Fibroblast of skin of left quadriceps (primary cell): Measurements from ENCODE around the gene SCRT2.
"Not testable (repeated sequence)": the region's sequence is repeated elsewhere in the genome, so short reads cannot be mapped to it uniquely, and the experiment has no call there.

Source experiments
- DNase-seq, 2 experiments: peaks; one replicate each; pipeline ENCODE4 v3.0.0-alpha.2; 2013; ENCODE audit warnings: low read depth in 2 of 2

Gene SCRT2

GRCh38 chr20:675453-676314 is at the start of gene SCRT2:
TSS of gene SCRT2 (minus strand) at chr20:675802. CDS start at chr20:675601, 201 bp downstream.
- DNase-seq, result peak; percentile 42 to 47

DNA sequence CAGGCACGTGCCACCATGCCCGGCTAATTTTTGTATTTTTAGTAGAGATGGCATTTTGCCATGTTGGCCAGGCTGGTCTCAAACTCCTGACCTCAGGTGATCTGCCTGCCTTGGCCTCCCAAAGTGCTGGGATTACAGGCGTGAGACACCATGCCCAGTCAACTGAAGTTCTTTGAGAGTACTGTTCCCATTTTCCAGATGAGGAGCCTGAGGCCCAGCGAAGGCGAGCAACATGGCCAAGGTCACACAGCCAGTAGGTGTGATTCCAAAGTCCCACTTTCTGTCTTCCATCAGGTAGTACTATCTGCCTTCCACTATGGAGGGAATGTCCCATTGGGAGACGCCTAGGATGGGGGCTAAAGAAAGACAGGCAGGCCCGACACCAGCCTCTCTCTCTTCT is 49.2 kb upstream of the SCRT2 start:
- not testable (repeated sequence) for DNase-seq

DNA sequence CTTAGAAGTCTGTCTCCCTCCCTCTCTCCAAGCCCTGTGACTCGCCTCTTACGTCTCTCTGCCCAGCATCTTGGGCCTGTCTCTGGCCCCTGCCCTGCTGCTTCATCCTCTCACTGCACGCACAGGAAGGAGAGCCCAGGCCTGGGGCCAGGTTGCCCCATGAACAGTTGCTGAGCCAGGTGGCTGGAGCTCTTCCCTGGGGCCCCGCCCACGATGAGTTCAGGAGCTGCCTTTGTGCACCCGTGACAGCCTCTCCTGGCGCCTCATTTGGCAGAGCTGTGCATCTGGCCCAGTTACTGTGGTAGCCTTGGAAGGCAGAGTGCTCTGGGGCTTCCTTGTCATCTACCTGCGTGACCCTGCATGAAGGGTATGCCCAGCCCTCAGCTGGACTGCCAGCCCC is 48.2 kb upstream of the SCRT2 start:
- no peak for DNase-seq

DNA sequence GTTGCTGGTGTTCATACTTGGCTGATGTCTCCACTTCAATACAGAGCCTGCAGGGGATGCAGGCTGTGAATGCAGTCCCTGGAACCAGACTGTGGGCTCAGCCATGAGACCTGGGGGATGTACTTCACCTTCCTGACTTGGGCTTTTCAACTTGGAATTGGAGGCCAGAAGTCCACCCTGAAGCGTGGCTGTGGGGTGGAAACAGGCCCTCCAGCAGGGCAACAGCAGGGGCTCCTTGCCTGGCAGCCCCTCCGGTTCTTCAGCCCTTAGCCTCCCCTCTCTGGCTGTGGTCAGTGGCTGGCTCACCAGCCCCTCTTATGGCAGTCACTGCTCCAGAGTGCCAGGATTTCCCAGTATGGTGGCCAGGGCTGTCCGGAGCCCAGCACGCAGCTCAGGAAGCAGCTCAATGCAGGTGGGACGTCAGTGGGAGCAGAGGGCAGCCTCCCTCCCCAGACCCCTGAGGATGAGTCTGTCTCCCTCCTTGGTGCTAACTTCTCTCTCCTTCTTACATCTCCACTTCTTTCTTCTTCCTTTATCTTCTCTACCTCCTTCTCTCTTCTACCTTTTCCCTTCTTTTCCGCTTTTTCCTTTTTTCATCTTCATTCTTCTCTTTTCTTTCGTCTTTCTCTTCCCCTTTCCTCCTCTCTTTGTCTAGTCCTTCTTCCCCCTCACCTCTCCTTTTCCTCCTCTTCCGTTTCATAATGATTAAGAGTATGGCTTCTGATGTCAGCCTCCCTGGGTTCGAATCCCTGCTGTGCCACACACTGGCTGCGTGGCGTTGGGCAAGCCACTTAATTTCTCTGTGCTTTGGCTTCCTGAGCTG is 47.4 kb upstream of the SCRT2 start:
- no peak for DNase-seq

DNA sequence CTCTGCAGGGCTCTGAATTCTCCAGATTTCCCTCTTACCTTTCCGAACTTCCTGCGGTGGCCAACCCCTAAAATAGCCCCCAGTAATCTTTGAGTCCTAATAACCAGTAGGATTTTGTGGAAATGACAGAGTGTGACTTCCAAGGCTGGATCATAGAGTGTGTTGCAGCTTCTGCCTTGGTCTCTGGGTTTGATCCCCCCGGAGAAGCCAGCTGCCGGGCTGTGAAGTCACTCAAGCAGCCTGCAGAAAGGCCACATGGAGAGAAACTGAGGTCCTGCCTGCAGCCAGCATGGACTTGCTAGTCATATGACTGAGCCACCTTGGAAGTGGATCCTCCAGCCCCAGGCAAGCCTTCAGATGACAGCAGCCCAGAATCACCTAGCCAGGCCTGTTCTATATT is 46.3 kb upstream of the SCRT2 start:
- no peak for DNase-seq

DNA sequence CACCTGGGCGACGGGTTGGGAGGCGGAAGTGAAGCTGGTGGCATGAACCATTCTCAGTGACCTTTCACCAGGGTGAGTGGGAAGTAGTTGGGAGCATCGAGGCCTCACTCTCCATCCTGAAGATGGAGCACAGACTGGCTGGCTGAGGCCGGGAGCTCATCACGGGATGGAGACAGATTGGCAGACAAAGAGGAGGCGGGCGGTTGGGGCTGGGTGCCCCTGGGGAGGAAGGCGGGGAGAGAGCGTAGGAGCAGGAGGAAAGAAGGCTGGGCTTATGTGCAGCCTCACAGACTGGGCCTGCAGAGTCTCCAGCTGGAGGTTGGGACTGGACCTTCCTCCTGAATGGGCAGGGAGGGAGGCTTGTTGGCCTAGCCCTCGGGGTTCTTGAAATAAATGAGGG is 44.2 kb upstream of the SCRT2 start:
- DNase-seq, result no peak

DNA sequence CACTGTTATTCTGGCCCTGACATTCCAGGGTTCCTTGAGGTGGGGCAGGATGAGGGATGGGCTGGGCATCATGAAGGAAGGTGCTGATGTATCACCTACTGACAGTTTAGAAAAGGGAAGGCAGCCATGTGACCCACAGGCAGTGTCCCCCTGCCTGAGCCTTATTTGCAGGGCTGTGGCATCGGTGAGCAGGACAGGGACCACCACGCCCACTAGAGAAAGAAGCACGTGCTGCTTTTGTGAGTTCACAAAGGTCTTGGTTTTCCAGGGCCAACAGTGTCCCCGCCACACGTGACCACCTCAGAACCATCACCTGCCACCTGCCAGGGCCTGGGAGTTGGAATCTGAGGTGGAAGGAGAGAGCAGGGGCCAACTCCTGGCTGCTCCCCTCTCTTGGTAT is 43.5 kb upstream of the SCRT2 start:
- no peak for DNase-seq

DNA sequence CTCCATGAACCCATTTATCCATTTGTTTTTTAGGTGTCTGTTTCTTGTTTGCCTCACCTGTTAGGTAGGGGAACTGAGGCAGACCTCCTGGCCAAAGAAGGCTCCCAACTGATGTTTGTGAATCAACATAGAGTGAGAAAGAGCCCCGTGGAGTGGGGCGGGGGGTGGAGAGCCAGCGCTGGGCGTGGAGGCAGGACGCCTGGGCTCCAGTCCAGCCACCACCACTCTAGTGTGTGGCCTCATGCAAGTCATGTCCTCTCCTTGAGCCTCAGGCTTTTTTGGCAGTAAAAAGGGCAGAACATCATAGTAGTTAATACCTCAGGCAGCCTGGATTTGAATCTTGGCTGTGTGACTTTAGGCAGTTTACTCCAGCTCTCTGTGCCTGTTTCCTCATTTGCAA is 42.2 kb upstream of the SCRT2 start:
- no peak for DNase-seq

- no peak for DNase-seq
These were observed 41.7 kb upstream of the SCRT2 start for GRCh38 chr20:717271-717670.

- DNase-seq, result no peak
These were observed 38.9 kb upstream of the SCRT2 start for GRCh38 chr20:714453-714852.

DNA sequence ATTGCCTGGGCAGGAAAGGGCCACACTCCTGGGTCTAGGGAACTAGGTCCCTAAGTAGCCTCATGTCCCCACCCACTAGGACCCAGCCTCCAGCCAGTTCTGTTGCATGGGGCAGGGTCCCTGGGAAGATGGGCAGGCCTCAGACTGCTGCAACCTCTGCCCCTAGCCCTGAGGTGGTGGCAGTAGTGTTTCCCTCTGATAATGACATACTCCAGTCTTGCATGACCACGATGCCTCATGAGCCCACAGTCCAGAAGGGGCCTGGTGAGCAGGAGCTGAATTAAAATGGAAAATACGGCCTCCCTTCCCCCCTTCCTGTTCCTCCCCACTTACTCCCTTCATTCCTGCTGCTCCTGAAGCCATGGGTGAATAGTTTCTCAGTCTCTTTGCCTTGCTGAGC is 36.0 kb upstream of the SCRT2 start:
- no peak for DNase-seq

- no peak for DNase-seq
These were observed 35.3 kb upstream of the SCRT2 start for GRCh38 chr20:710780-711450.

GRCh38 chr20:709991-710779 is 34.6 kb upstream of the SCRT2 start:
- DNase-seq, result no peak

GRCh38 chr20:709423-709822 is 33.8 kb upstream of the SCRT2 start:
- DNase-seq, result no peak

GRCh38 chr20:708956-709355 is 33.4 kb upstream of the SCRT2 start:
- no peak for DNase-seq

- no peak for DNase-seq
These were observed 32.0 kb upstream of the SCRT2 start for GRCh38 chr20:707451-708110.

DNA sequence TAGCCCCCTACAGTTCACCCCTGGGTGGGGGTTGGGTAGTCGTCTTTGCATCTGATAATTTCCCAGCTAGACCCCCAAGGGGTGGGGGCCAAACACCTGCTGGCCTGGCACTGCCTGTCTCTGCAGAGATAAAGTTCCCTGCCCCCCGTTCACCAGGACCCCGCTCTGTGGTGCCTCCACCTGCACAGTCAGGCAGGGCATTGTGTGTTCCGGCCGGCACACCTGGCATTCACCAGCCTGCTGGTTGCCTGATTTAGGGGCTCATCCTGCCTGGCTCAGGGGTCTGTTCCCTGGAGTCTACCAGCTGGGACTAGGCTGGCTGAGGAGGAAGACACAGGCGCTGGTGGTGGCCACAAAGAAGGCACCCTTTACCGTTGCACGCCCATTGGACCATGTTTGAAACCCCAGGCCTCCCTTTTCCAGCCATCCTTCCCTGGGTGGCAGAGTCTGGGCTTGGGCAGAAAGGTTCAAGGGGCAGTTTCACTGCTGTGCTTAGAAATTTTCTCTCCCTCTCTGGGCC is 30.8 kb upstream of the SCRT2 start:
- no peak for DNase-seq

- no peak for DNase-seq
These were observed 29.1 kb upstream of the SCRT2 start for GRCh38 chr20:704726-705125.

DNA sequence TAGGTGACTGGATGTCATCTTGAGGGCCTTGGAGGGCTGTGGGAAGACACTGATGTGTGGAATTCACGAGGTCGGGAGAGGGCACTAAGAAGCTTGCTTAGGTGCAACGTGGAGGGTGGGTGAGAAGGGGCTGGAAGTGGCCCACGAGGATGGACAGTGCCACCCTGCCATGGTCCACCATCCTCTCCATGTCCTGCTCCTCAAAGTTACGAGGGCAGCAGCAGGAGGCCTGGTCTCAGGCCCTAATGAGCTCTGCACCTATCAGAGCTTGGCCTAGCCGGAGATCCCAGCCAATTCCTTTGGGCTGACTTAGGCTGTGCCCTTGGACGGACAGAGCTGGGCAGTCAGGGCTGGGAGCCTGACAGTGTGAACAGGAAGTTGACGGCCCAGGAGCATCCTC is 27.8 kb upstream of the SCRT2 start:
- no peak for DNase-seq

DNA sequence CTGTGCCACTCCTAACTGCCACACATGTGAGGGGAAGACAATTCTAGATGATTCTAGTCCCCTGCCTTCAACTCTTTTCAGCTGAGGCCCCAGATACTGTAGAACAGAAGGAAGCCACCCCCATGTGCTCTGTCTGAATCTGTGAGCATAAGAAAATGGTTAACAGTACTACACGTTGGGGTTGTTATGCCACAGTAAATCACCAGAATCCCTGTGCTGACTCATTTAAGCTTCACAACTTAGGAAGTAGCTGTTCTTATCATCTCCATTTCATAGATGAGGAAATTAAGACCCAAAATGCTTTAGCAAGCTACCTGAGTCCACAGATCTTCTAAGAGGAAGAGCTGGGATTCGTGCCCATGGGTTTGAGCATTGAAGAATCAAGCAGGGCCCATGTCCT is 27.4 kb upstream of the SCRT2 start:
- DNase-seq, result no peak
